Panc1 (cell line): ENCODE data around the gene TP53I11. TPM values are rescaled to one million over a fixed set of nuclear protein-coding genes. Genes with fewer than 3 reads are reported as not detected.

ENCODE experiments used
- ATAC-seq: fragments of 200-7000 bp; cut with Tn5 transposase; 2 replicates; pipeline ENCODE4 v1.9.1; 2020; ENCODE audit warnings: mild to moderate bottlenecking, moderate library complexity
- BruUV-seq: library from RNA; stranded (reverse); fragments of 400-500 nt; replicated peaks from 2 replicates; lab custom pipeline; 2021; lab: Mats Ljungman, UMichigan
- CTCF ChIA-PET: fragments of 300-600 bp; sonication (Branson Sonifier 250); formaldehyde crosslinking; loops from one replicate; lab custom pipeline; 2022; ENCODE audit warnings: antibody characterized with exemption; lab: Charles Lee
- POLR2A ChIA-PET: fragments of 300-600 bp; sonication (Branson Sonifier 250); formaldehyde crosslinking; loops from one replicate; lab custom pipeline; 2022; ENCODE audit warnings: antibody characterized with exemption; lab: Charles Lee
- DNase-seq: peaks from one replicate; pipeline ENCODE4 v3.0.0-alpha.2; 2010; ENCODE audit warnings: low read depth, low spot score
- H3K27ac ChIP-seq: 2 replicates; pipeline ENCODE4 v1.5.1; 2011; ENCODE audit warnings: mild to moderate bottlenecking, low read length, inconsistent platforms
- H3K27me3 ChIP-seq: fragments of 200-500 bp; sonication (Bioruptor generic); 2 replicates; pipeline ENCODE4 v1.6.0; 2014; ENCODE audit warnings: low read length, inconsistent platforms; ENCODE audit not compliant: control insufficient read depth, insufficient read depth
- H3K36me3 ChIP-seq: fragments of 200-500 bp; sonication (Bioruptor generic); 2 replicates; pipeline ENCODE4 v1.5.1; 2014; ENCODE audit warnings: inconsistent platforms, mild to moderate bottlenecking, low read length, moderate library complexity; ENCODE audit not compliant: control insufficient read depth, insufficient read depth
- H3K4me1 ChIP-seq: 2 replicates; pipeline ENCODE4 v1.5.1; 2011; ENCODE audit warnings: inconsistent platforms, mild to moderate bottlenecking, low read length, moderate library complexity; ENCODE audit not compliant: control insufficient read depth, insufficient read depth
- H3K4me3 ChIP-seq, 2 experiments: 2 replicates each; pipeline ENCODE4 v1.5.1; 2011 to 2012; ENCODE audit warnings: low read depth in 2 of 2, low read length in 2 of 2, mild to moderate bottlenecking in 2 of 2, inconsistent platforms in 1 of 2, moderate library complexity in 1 of 2
- H3K9me3 ChIP-seq: fragments of 200-500 bp; sonication (Bioruptor generic); 2 replicates; pipeline ENCODE4 v1.5.1; 2014; ENCODE audit warnings: low read depth, mild to moderate bottlenecking, inconsistent platforms, low read length, moderate library complexity; ENCODE audit not compliant: control insufficient read depth, insufficient read depth
- CTCF ChIP-seq: fragments of 450-650 bp; IDR thresholded peaks from 2 replicates; pipeline ENCODE4 v1.5.1; 2017; ENCODE audit warnings: mild to moderate bottlenecking
- POLR2AphosphoS5 ChIP-seq: IDR thresholded peaks from 2 replicates; pipeline ENCODE4 v1.6.1; 2012; ENCODE audit warnings: mild to moderate bottlenecking, low read depth, low read length, moderate library complexity
- REST ChIP-seq, 2 experiments: IDR thresholded peaks; 2 replicates each; pipeline ENCODE4 v1.6.1; 2011 to 2012; ENCODE audit warnings: low read depth in 2 of 2, control low read depth in 1 of 2, low read length in 1 of 2, mild to moderate bottlenecking in 1 of 2, moderate library complexity in 1 of 2; ENCODE audit not compliant: insufficient read depth in 1 of 2
- SIN3A ChIP-seq: IDR thresholded peaks from 2 replicates; pipeline ENCODE4 v1.6.1; 2012; ENCODE audit warnings: low read depth, mild to moderate bottlenecking, low read length, moderate library complexity, borderline replicate concordance; ENCODE audit not compliant: insufficient read depth
- TCF7L2 ChIP-seq: IDR thresholded peaks from 2 replicates; pipeline ENCODE4 v1.6.1; 2011; ENCODE audit warnings: mild to moderate bottlenecking, low read depth, low read length, inconsistent platforms
- in situ Hi-C: cut with HindIII; loops from 2 replicates; pipeline ENCODE4 v1.10.0; 2016; ENCODE audit warnings: low sequenced_read_pairs, low pct_unique_long_range_greater_than_20kb
- intact Hi-C: fragments of 100-400 bp; cut with micrococcal nuclease; formaldehyde crosslinking; loops from one replicate; pipeline ENCODE4 v1.10.0; 2022; ENCODE audit not compliant: unreplicated experiment
- total RNA-seq: library from RNA; stranded (reverse); gene quantifications from one replicate; pipeline ENCODE4 v1.2.1, GENCODE V29; 2021; ENCODE audit not compliant: unreplicated experiment

The TP53I11 gene
- total RNA-seq, 1 experiment from 2014 or later = 132 TPM

GRCh38 chr11:44966694-44967093 lies 16.0 kb upstream of the TP53I11 start:
- no peak overlapping the region for H3K4me3 ChIP-seq
- POLR2A ChIA-PET = no interaction called here
- DNase-seq = no peak
- no peak overlapping the region for H3K27ac ChIP-seq
- intact Hi-C loops (no loop called here), in situ Hi-C loops (no loop called here)
- no peaks in the 10 kb centered on the region for H3K4me1 ChIP-seq
- CTCF ChIA-PET = interaction anchor here (1.1 kb wide), 1 partner anchor 30 kb away, joined by 5 read pairs; no protein-coding TSS in a partner anchor
- no TSS peak for BruUV-seq
- no peaks in the 10 kb centered on the region for H3K36me3 ChIP-seq
- no peaks in the 10 kb centered on the region for H3K27me3 ChIP-seq
- no peak for TF ChIP-seq POLR2AphosphoS5
- no peak for TF ChIP-seq CTCF
- no peak for TF ChIP-seq REST (IDR thresholded peaks at IDR 0.05; ENCODE audit: insufficient read depth in 1 of 2, low read depth in 2 of 2, low read length in 1 of 2)
- no peak for TF ChIP-seq SIN3A
- no peak for TF ChIP-seq TCF7L2
- H3K9me3 ChIP-seq = no peaks in the 10 kb centered on the region
- no peak for ATAC-seq

GRCh38 chr11:44964526-44965209 lies 14.0 kb upstream of the TP53I11 start:
- Histone ChIP-seq H3K27ac (no peak overlapping the region), H3K27me3 (no peaks in the 10 kb centered on the region), H3K9me3 (no peaks in the 10 kb centered on the region), H3K4me1 (peaks cover 2% of the 10 kb centered on the region; the same call in 1 of the 2 replicates), H3K36me3 (no peaks in the 10 kb centered on the region), H3K4me3 (no peak overlapping the region)
- no peak for ATAC-seq
- in situ Hi-C loops = no loop called here
- DNase-seq = no peak
- no TSS peak for BruUV-seq
- TF ChIP-seq TCF7L2 (no peak), SIN3A (no peak), CTCF (no peak), POLR2AphosphoS5 (no peak), REST (IDR thresholded peaks at IDR 0.05; ENCODE audit: insufficient read depth in 1 of 2, low read depth in 2 of 2, low read length in 1 of 2) (no peak)
- intact Hi-C loops = no loop called here
- CTCF ChIA-PET = no interaction called here
- POLR2A ChIA-PET = no interaction called here
